ENCODE measurements around the gene RANBP10. TPM values are rescaled to one million over a fixed set of nuclear protein-coding genes. Genes with fewer than 3 reads are reported as not detected.

RANBP10 gene
- total and polyA plus RNA-seq, 2 of the 8 experiments (the other 6 are each of a cell fraction or from before 2014, with no cell fraction given): 14.2 to 16.8 TPM

DNA sequence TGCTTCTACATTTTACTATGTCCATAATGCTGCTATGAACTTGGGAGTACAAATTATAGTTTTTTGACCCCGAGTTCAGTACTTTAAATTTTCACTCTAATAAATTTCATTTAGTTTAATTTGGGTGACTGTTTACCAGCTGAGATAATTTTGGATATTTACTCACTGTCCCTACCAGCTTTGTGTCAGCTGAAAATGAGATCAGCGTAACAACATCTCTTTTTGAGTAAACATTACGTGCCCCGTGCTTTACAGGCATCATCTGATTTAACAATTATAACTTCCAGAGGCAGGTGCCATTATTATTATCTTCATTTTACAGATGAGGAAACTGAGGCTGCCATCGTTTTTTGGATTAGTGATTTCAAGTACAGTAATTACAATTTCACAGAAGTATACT is 102.2 kb downstream of the RANBP10 start:
- peaks cover 2 to 5% (median 4%) of the 10 kb centered on the region in 4 experiments; a peak in 3 of 7 replicates for H3K4me1 ChIP-seq (replicated peaks in 1 of 4; ENCODE audit: control insufficient read depth in 3 of 4, insufficient read depth in 4 of 4, low read length in 3 of 4)
- no peak overlapping the region for H2BK5ac ChIP-seq (ENCODE audit: low read depth, low read length)
- H3K27me3 ChIP-seq (replicated peaks in 1 of 4; ENCODE audit: control insufficient read depth in 3 of 4, extremely low read depth in 1 of 4, insufficient read depth in 3 of 4, low read length in 3 of 4): no peaks in the 10 kb centered on the region
- FAIRE-seq (no peak), DNase-seq (ENCODE audit: low read depth in 1 of 2, low spot score in 2 of 2) (no peak)
- peaks cover 0 to 4% of the 10 kb centered on the region in 2 experiments; a peak in 1 of 4 replicates for H3K9me3 ChIP-seq (ENCODE audit: insufficient read depth in 2 of 2, low read depth in 1 of 2, low read length in 1 of 2)
- no peak overlapping the region for H2BK15ac ChIP-seq (ENCODE audit: low read length)
- H3K56ac ChIP-seq (replicated peaks; ENCODE audit: insufficient read length, low read depth, low read length): no peak overlapping the region
- CTCF ChIA-PET (ENCODE audit: partially characterized antibody): interaction anchor here (2.6 kb wide), 1 partner anchor 32 kb away, joined by 11 read pairs; no protein-coding TSS in a partner anchor
- no peak overlapping the region for H3K18ac ChIP-seq (ENCODE audit: extremely low read depth, low read length)
- POLR2A ChIA-PET (ENCODE audit: partially characterized antibody): no interaction called here
- H3K4me2 ChIP-seq (ENCODE audit: insufficient read depth in 1 of 2, low read depth in 2 of 2, low read length in 2 of 2): no peak overlapping the region
- H2BK120ac ChIP-seq (replicated peaks; ENCODE audit: low read depth, low read length): no peak overlapping the region
- H2BK20ac ChIP-seq (ENCODE audit: low read length): no peak overlapping the region
- no peak overlapping the region for H3K9ac ChIP-seq (replicated peaks in 1 of 4; ENCODE audit: extremely low read depth in 1 of 4, low read depth in 3 of 4, low read length in 3 of 4)
- no peak overlapping the region for H3K14ac ChIP-seq (ENCODE audit: insufficient read length)
- H3K27ac ChIP-seq (ENCODE audit: low read depth, low read length): no peak overlapping the region
- H4K8ac ChIP-seq (ENCODE audit: extremely low read depth, insufficient read depth, low read length): no peak overlapping the region
- no peak overlapping the region for H3K4ac ChIP-seq (replicated peaks; ENCODE audit: insufficient read length, low read depth, low read length)
- WGBS, 2 experiments (ENCODE audit: extremely low coverage in 1 of 2, insufficient coverage in 1 of 2, insufficient read length in 1 of 2, insufficient replicate concordance in 2 of 2, low coverage in 1 of 2, low lambda C conversion rate in 2 of 2, missing lambda C conversion rate in 1 of 2): 92% methylated on average over 5 of the region's 5 CpGs; no CpG with 5 or more reads in 1 of the 2 experiments
- no peak overlapping the region for H3K4me3 ChIP-seq (ENCODE audit: extremely low read depth in 1 of 4, insufficient read depth in 2 of 4, low read depth in 3 of 4, low read length in 4 of 4)
- peaks cover 4% of the 10 kb centered on the region for H3K79me1 ChIP-seq (ENCODE audit: low read depth, low read length)
- H4K5ac ChIP-seq (ENCODE audit: insufficient read length, low read depth, low read length): no peak overlapping the region
- peaks cover 0 to 49% of the 10 kb centered on the region in 2 experiments; a peak in 2 of 4 replicates for H3K79me2 ChIP-seq (ENCODE audit: control insufficient read depth in 1 of 2, insufficient read depth in 2 of 2, low read length in 2 of 2)
- no peaks in the 10 kb centered on the region for H3K36me3 ChIP-seq (ENCODE audit: control insufficient read depth in 2 of 4, insufficient read depth in 4 of 4, low read length in 3 of 4)
- H2BK12ac ChIP-seq (ENCODE audit: low read depth, low read length): no peak overlapping the region
- H3K23ac ChIP-seq (ENCODE audit: insufficient read length): no peak overlapping the region
- H3K23me2 ChIP-seq (ENCODE audit: low read depth, low read length): no peaks in the 10 kb centered on the region
- H2AK5ac ChIP-seq (ENCODE audit: low read depth, low read length): no peak overlapping the region
- H4K91ac ChIP-seq (replicated peaks; ENCODE audit: insufficient read length, low read length): no peak overlapping the region
- H2AFZ ChIP-seq (ENCODE audit: low read length): no peak overlapping the region
- H4K20me1 ChIP-seq (replicated peaks in 1 of 2; ENCODE audit: control insufficient read depth in 1 of 2, insufficient read depth in 2 of 2, low read length in 2 of 2): peaks cover 0 to 3% of the 10 kb centered on the region in 2 experiments
- no peak for TF ChIP-seq MAFK (IDR thresholded peaks at IDR 0.05; ENCODE audit: low read depth, low read length)
- no peak for TF ChIP-seq CREB1 (IDR thresholded peaks at IDR 0.05)
- TF ChIP-seq, protein P1, sequence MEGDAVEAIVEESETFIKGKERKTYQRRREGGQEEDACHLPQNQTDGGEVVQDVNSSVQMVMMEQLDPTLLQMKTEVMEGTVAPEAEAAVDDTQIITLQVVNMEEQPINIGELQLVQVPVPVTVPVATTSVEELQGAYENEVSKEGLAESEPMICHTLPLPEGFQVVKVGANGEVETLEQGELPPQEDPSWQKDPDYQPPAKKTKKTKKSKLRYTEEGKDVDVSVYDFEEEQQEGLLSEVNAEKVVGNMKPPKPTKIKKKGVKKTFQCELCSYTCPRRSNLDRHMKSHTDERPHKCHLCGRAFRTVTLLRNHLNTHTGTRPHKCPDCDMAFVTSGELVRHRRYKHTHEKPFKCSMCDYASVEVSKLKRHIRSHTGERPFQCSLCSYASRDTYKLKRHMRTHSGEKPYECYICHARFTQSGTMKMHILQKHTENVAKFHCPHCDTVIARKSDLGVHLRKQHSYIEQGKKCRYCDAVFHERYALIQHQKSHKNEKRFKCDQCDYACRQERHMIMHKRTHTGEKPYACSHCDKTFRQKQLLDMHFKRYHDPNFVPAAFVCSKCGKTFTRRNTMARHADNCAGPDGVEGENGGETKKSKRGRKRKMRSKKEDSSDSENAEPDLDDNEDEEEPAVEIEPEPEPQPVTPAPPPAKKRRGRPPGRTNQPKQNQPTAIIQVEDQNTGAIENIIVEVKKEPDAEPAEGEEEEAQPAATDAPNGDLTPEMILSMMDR (IDR thresholded peaks at IDR 0.05; ENCODE audit: control extremely low read depth in 1 of 3, insufficient read depth in 1 of 3, low read depth in 1 of 3, low read length in 3 of 3): no peak
- no peak for TF ChIP-seq SP1 (IDR thresholded peaks at IDR 0.05; ENCODE audit: low read depth, low read length)
- TF ChIP-seq CBX5 (IDR thresholded peaks at IDR 0.05; ENCODE audit: low read depth, low read length): no peak
- TF ChIP-seq BCL11A (IDR thresholded peaks at IDR 0.05; ENCODE audit: low read depth in 2 of 2, low read length in 2 of 2): no peak
- TF ChIP-seq SRF (IDR thresholded peaks at IDR 0.05; ENCODE audit: low read depth, low read length): no peak
- TF ChIP-seq RNF2 (IDR thresholded peaks at IDR 0.05; ENCODE audit: borderline replicate concordance, low read depth, low read length, missing control alignments, poor library complexity, severe bottlenecking): no peak
- no peak for TF ChIP-seq RBBP5 (IDR thresholded peaks at IDR 0.05; ENCODE audit: borderline replicate concordance, low read depth, low read length)
- TF ChIP-seq KDM4A (IDR thresholded peaks at IDR 0.05; ENCODE audit: low read depth, low read length, severe bottlenecking): no peak
- TF ChIP-seq SUZ12 (IDR thresholded peaks at IDR 0.05; ENCODE audit: low read length): no peak
